Smooth muscle cell (in vitro differentiated cells): ENCODE results near the gene ANKRD23. TPM values are rescaled to one million over a fixed set of nuclear protein-coding genes. Genes with fewer than 3 reads are reported as not detected.

Experiments used
- DNase-seq: peaks from one replicate; lab custom pipeline; 2025; ENCODE audit not compliant: unreplicated experiment; lab: John Stamatoyannopoulos, UW
- H2AFZ ChIP-seq: fragments of 200-600 bp; sonication (generic); 2 replicates; pipeline ENCODE4 v1.6.0; 2016; ENCODE audit warnings: antibody characterized with exemption, low read depth, mild to moderate bottlenecking
- H3F3A ChIP-seq: fragments of 200-600 bp; sonication (generic); 2 replicates; pipeline ENCODE4 v1.6.0; 2017; ENCODE audit warnings: antibody characterized with exemption, low read depth
- H3K27ac ChIP-seq: fragments of 200-600 bp; sonication (generic); 2 replicates; pipeline ENCODE4 v1.5.1; 2016; ENCODE audit warnings: low read depth, mild to moderate bottlenecking
- H3K27me3 ChIP-seq: fragments of 200-600 bp; sonication (generic); 2 replicates; pipeline ENCODE4 v1.6.1; 2016; ENCODE audit warnings: low read depth, mild to moderate bottlenecking
- H3K36me3 ChIP-seq: fragments of 200-600 bp; sonication (generic); 2 replicates; pipeline ENCODE4 v1.5.1; 2016; ENCODE audit warnings: low read depth
- H3K4me1 ChIP-seq: fragments of 200-600 bp; sonication (generic); 2 replicates; pipeline ENCODE4 v1.5.1; 2016; ENCODE audit warnings: low read depth
- H3K4me2 ChIP-seq: fragments of 200-600 bp; sonication (generic); 2 replicates; pipeline ENCODE4 v1.6.0; 2016; ENCODE audit warnings: mild to moderate bottlenecking
- H3K4me3 ChIP-seq: fragments of 200-600 bp; sonication (generic); 2 replicates; pipeline ENCODE4 v1.5.1; 2016; ENCODE audit warnings: mild to moderate bottlenecking
- H3K79me2 ChIP-seq: fragments of 200-600 bp; sonication (generic); 2 replicates; pipeline ENCODE4 v1.6.0; 2016; ENCODE audit warnings: low read depth, mild to moderate bottlenecking
- H3K9ac ChIP-seq: fragments of 200-600 bp; sonication (generic); 2 replicates; pipeline ENCODE4 v1.6.0; 2016; ENCODE audit warnings: low read depth
- H3K9me3 ChIP-seq: fragments of 200-600 bp; sonication (generic); replicated peaks from 2 replicates; pipeline ENCODE4 v1.5.1; 2016; ENCODE audit warnings: low read depth
- H4K20me1 ChIP-seq: fragments of 200-600 bp; sonication (generic); 2 replicates; pipeline ENCODE4 v1.6.0; 2016; ENCODE audit warnings: low read depth
- CTCF ChIP-seq: fragments of 200-600 bp; sonication (generic); IDR thresholded peaks from 2 replicates; pipeline ENCODE4 v1.5.1; 2017; ENCODE audit warnings: borderline replicate concordance, mild to moderate bottlenecking, antibody characterized with exemption; ENCODE audit not compliant: insufficient read depth, poor library complexity, severe bottlenecking
- WGBS: methylation state at CpG from one replicate; pipeline ENCODE4 v1.1.7; 2016; ENCODE audit warnings: low lambda C conversion rate; 5-methylcytosine and 5-hydroxymethylcytosine counted together
- polyA plus RNA-seq: library from polyadenylated mRNA; unstranded; fragments of >200 nt; fragmentation: Nextera tagmentation; extraction: Ambion mirVana; gene quantifications from 2 replicates; pipeline ENCODE4 v1.2.1, GENCODE V29; 2016
- total RNA-seq: library from RNA; depleted of rRNA; stranded (reverse); fragments of >200 nt; gene quantifications from 2 replicates; pipeline ENCODE4 v1.2.3, GENCODE V29; 2014

Gene ANKRD23
- total and polyA plus RNA-seq, 2 experiments from 2014 or later = 1.7 to 5.6 TPM

GRCh38 chr2:96852667-96853066 lies 8.8 kb upstream of the ANKRD23 start:
- no peak overlapping the region for H3K4me2 ChIP-seq
- TF ChIP-seq CTCF = no peak
- 94% methylated on average over 6 of the region's 6 CpGs for WGBS

GRCh38 chr2:96848264-96848663 lies 4.4 kb upstream of the ANKRD23 start:
- H3K79me2 ChIP-seq = no peaks in the 10 kb centered on the region
- no peak for TF ChIP-seq CTCF
- no peak for DNase-seq
- no peaks in the 10 kb centered on the region for H4K20me1 ChIP-seq
- H3K9me3 ChIP-seq = no peaks in the 10 kb centered on the region
- no peaks in the 10 kb centered on the region for H3K27me3 ChIP-seq
- H3K27ac ChIP-seq = no peak overlapping the region
- no peak overlapping the region for H3K9ac ChIP-seq
- WGBS = 92% methylated on average over 9 of the region's 9 CpGs
- no peak overlapping the region for H2AFZ ChIP-seq
- no peaks in the 10 kb centered on the region for H3K36me3 ChIP-seq
- H3K4me2 ChIP-seq = no peak overlapping the region
- H3F3A ChIP-seq = no peaks in the 10 kb centered on the region
- H3K4me1 ChIP-seq = no peaks in the 10 kb centered on the region
- H3K4me3 ChIP-seq = no peak overlapping the region

More at GRCh38 chr2:96852667-96853066, 8.8 kb upstream of the ANKRD23 start:
- no peaks in the 10 kb centered on the region for H4K20me1 ChIP-seq
- no peak for DNase-seq
- H3K79me2 ChIP-seq = peaks cover 26% of the 10 kb centered on the region
- no peaks in the 10 kb centered on the region for H3K27me3 ChIP-seq
- H3K4me3 ChIP-seq = no peak overlapping the region
- no peak overlapping the region for H3K27ac ChIP-seq
- H3K4me1 ChIP-seq = peaks cover 9% of the 10 kb centered on the region
- H3K9ac ChIP-seq = no peak overlapping the region
- no peak overlapping the region for H2AFZ ChIP-seq
- H3K9me3 ChIP-seq = no peaks in the 10 kb centered on the region
- H3K36me3 ChIP-seq = no peaks in the 10 kb centered on the region
- H3F3A ChIP-seq = no peaks in the 10 kb centered on the region

GRCh38 chr2:96847586-96847985 lies 3.8 kb upstream of the ANKRD23 start:
- no peak overlapping the region for H3K9ac ChIP-seq
- TF ChIP-seq CTCF = no peak
- no peaks in the 10 kb centered on the region for H3K4me1 ChIP-seq
- H3K4me3 ChIP-seq = no peak overlapping the region
- no peaks in the 10 kb centered on the region for H3K27me3 ChIP-seq
- no peaks in the 10 kb centered on the region for H3K9me3 ChIP-seq
- no peak overlapping the region for H2AFZ ChIP-seq
- 89% methylated on average over 10 of the region's 10 CpGs for WGBS
- DNase-seq = no peak
- no peaks in the 10 kb centered on the region for H3K79me2 ChIP-seq
- no peaks in the 10 kb centered on the region for H3K36me3 ChIP-seq
- no peaks in the 10 kb centered on the region for H3F3A ChIP-seq
- no peak overlapping the region for H3K27ac ChIP-seq
- H4K20me1 ChIP-seq = no peaks in the 10 kb centered on the region
- H3K4me2 ChIP-seq = no peak overlapping the region

- H3K27me3 ChIP-seq = no peaks in the 10 kb centered on the region
- no peaks in the 10 kb centered on the region for H3K79me2 ChIP-seq
- H3F3A ChIP-seq = no peaks in the 10 kb centered on the region
- H3K9ac ChIP-seq = no peak overlapping the region
- H3K9me3 ChIP-seq = no peaks in the 10 kb centered on the region
- H3K4me1 ChIP-seq = no peaks in the 10 kb centered on the region
- H2AFZ ChIP-seq = no peak overlapping the region
- H3K4me3 ChIP-seq = no peak overlapping the region
- TF ChIP-seq CTCF = no peak
- H3K4me2 ChIP-seq = no peak overlapping the region
- no peaks in the 10 kb centered on the region for H3K36me3 ChIP-seq
- no peak overlapping the region for H3K27ac ChIP-seq
- no peaks in the 10 kb centered on the region for H4K20me1 ChIP-seq
- no peak for DNase-seq
- WGBS = 98% methylated on average over 5 of the region's 5 CpGs
These were observed 3.0 kb upstream of the ANKRD23 start for GRCh38 chr2:96846825-96847224.
